HepG2 (cell line): Measurements from ENCODE around the gene SLC38A2. TPM values are rescaled to one million over a fixed set of nuclear protein-coding genes. Genes with fewer than 3 reads are reported as not detected.

Source experiments
- EP300 ChIP-seq, 3 experiments: sonication (generic) in 1 of 3; formaldehyde crosslinking in 1 of 3; IDR thresholded peaks; 2 replicates each; pipeline versions ENCODE4 v1.5.1 to v1.6.1; 2011 to 2020; ENCODE audit warnings: low read depth in 2 of 3, low read length in 2 of 3, borderline replicate concordance in 1 of 3, improper control_type of control experiment in 1 of 3, mild to moderate bottlenecking in 1 of 3, missing genetic modification reagents in 1 of 3, moderate library complexity in 1 of 3
- GPBP1L1 ChIP-seq: sonication (generic); formaldehyde crosslinking; IDR thresholded peaks from 2 replicates; pipeline ENCODE4 v1.5.0; 2020; ENCODE audit warnings: mild to moderate bottlenecking, missing genetic modification reagents
- GTF3A ChIP-seq: sonication (generic); formaldehyde crosslinking; conservative IDR thresholded peaks from 2 replicates; pipeline ENCODE4 v1.4.0; 2020; ENCODE audit warnings: mild to moderate bottlenecking, missing genetic modification reagents
- KLF16 ChIP-seq, 2 experiments: sonication (generic) in 1 of 2; formaldehyde crosslinking in 1 of 2; IDR thresholded peaks; 2 replicates each; pipeline versions ENCODE4 v1.6.1 to v1.8.0; 2016 to 2023; ENCODE audit warnings: missing genetic modification reagents in 2 of 2, missing compliant biosample characterization in 1 of 2
- MED8 ChIP-seq: sonication (generic); formaldehyde crosslinking; IDR thresholded peaks from 2 replicates; pipeline ENCODE4 v1.8.1; 2023; ENCODE audit warnings: mild to moderate bottlenecking, missing genetic modification reagents; ENCODE audit not compliant: insufficient replicate concordance
- NFYC ChIP-seq: IDR thresholded peaks from 2 replicates; pipeline ENCODE4 v1.6.1; 2016; ENCODE audit warnings: missing genetic modification reagents, missing compliant biosample characterization
- NR3C1 ChIP-seq: sonication (generic); formaldehyde crosslinking; IDR thresholded peaks from 2 replicates; pipeline ENCODE4 v1.4.0; 2020; ENCODE audit warnings: missing genetic modification reagents
- PAF1 ChIP-seq: IDR thresholded peaks from 2 replicates; pipeline ENCODE4 v1.6.1; 2016; ENCODE audit warnings: missing genetic modification reagents, missing compliant biosample characterization
- PATZ1 ChIP-seq: sonication (generic); formaldehyde crosslinking; IDR thresholded peaks from 2 replicates; pipeline ENCODE4 v1.4.0; 2020; ENCODE audit warnings: missing genetic modification reagents
- PAX8 ChIP-seq: sonication (generic); formaldehyde crosslinking; IDR thresholded peaks from 2 replicates; pipeline ENCODE4 v1.8.0; 2022; ENCODE audit warnings: mild to moderate bottlenecking, missing genetic modification reagents, borderline replicate concordance
- PHF20 ChIP-seq: sonication (generic); formaldehyde crosslinking; IDR thresholded peaks from 2 replicates; pipeline ENCODE4 v1.5.0; 2020; ENCODE audit warnings: mild to moderate bottlenecking, missing genetic modification reagents
- PHF8 ChIP-seq: sonication (generic); formaldehyde crosslinking; IDR thresholded peaks from 2 replicates; pipeline ENCODE4 v1.5.0; 2020; ENCODE audit warnings: missing genetic modification reagents
- PRMT3 ChIP-seq: sonication (generic); formaldehyde crosslinking; IDR thresholded peaks from 2 replicates; pipeline ENCODE4 v1.8.1; 2022; ENCODE audit warnings: low read depth, mild to moderate bottlenecking, moderate library complexity, missing genetic modification reagents, borderline replicate concordance
- SP5 ChIP-seq: IDR thresholded peaks from 2 replicates; pipeline ENCODE4 v1.6.1; 2016; ENCODE audit warnings: low read depth, borderline replicate concordance
- THRA ChIP-seq: sonication (generic); formaldehyde crosslinking; IDR thresholded peaks from 2 replicates; pipeline ENCODE4 v1.4.0; 2020; ENCODE audit warnings: missing genetic modification reagents, borderline replicate concordance
- XBP1 ChIP-seq: sonication (generic); formaldehyde crosslinking; IDR thresholded peaks from 2 replicates; pipeline ENCODE4 v1.5.0; 2020; ENCODE audit warnings: missing genetic modification reagents
- YY1 ChIP-seq: IDR thresholded peaks from 2 replicates; pipeline ENCODE4 v1.6.1; 2011; ENCODE audit warnings: low read length, low read depth, moderate library complexity, mild to moderate bottlenecking; ENCODE audit not compliant: insufficient read depth, insufficient replicate concordance
- ZNF264 ChIP-seq: sonication (generic); formaldehyde crosslinking; IDR thresholded peaks from 2 replicates; pipeline ENCODE4 v1.4.0; 2020; ENCODE audit warnings: missing genetic modification reagents
- ZNF274 ChIP-seq: sonication (generic); formaldehyde crosslinking; IDR thresholded peaks from 2 replicates; pipeline ENCODE4 v1.5.1; 2020; ENCODE audit warnings: mild to moderate bottlenecking, missing genetic modification reagents
- ZNF44 ChIP-seq: sonication (generic); formaldehyde crosslinking; IDR thresholded peaks from 2 replicates; pipeline ENCODE4 v1.5.1; 2020; ENCODE audit warnings: mild to moderate bottlenecking, missing genetic modification reagents
- ZNF782 ChIP-seq: sonication (generic); formaldehyde crosslinking; IDR thresholded peaks from 2 replicates; pipeline ENCODE4 v1.4.0; 2020; ENCODE audit warnings: missing genetic modification reagents, mild to moderate bottlenecking, borderline replicate concordance
- polyA plus RNA-seq, 8 experiments: library from polyadenylated mRNA; depleted of rRNA in 3 of 8; stranded (reverse) in 7 of 8; unstranded in 1 of 8; fragments of >200 nt; fragmentation: Illumina TruSeq in 4 of 8; extraction: Trizol in 4 of 8; gene quantifications; 2 replicates each; pipeline versions ENCODE4 v1.2.1 to v1.2.3, GENCODE V29; 2011 to 2016; ENCODE audit warnings: low read depth in 4 of 8, missing spikeins in 1 of 8, mixed read lengths in 1 of 8; ENCODE audit not compliant: insufficient read depth in 1 of 8
- total RNA-seq, 5 experiments: library from RNA; depleted of rRNA; stranded (reverse); fragments of >200 nt; fragmentation: Illumina TruSeq; extraction: Trizol; gene quantifications; 2 replicates each; pipeline ENCODE4 v1.2.3, GENCODE V29; 2016; ENCODE audit warnings: low read depth in 1 of 5
- TF ChIP-seq, protein P1 (sequence below): IDR thresholded peaks from 2 replicates; pipeline ENCODE4 v1.6.1; 2012; ENCODE audit warnings: inconsistent platforms

Gene SLC38A2
- total and polyA plus RNA-seq, 2 of the 13 experiments (the other 11 are each of a cell fraction or from before 2014, with no cell fraction given), result 368 to 880 TPM

GRCh38 chr12:46364777-46365580 is 7.6 kb downstream of the SLC38A2 start (continued):
- TF ChIP-seq THRA (CRISPR knock-in tag), result no peak
- TF ChIP-seq YY1, result no peak
- TF ChIP-seq NFYC (CRISPR knock-in tag), result no peak
- no peak for TF ChIP-seq NR3C1 (CRISPR knock-in tag)
- TF ChIP-seq PAF1 (CRISPR knock-in tag), result peak; percentile 99
- TF ChIP-seq PAX8, result no peak
- TF ChIP-seq PHF20 (CRISPR knock-in tag), result no peak
- no peak for TF ChIP-seq XBP1
- no peak for TF ChIP-seq PATZ1 (CRISPR knock-in tag)
- no peak for TF ChIP-seq ZNF274 (CRISPR knock-in tag)
- TF ChIP-seq ZNF782 (CRISPR knock-in tag), result no peak
- TF ChIP-seq ZNF44 (CRISPR knock-in tag), result no peak
- no peak for TF ChIP-seq GTF3A
- TF ChIP-seq EP300 (IDR thresholded peaks at IDR 0.05; ENCODE audit: low read depth in 2 of 2, low read length in 2 of 2), result 0 out of 4 replicates have a peak, but pooled peaks of 1 of the 2 experiments have one; percentile 14
- no peak for TF ChIP-seq EP300 (CRISPR knock-in tag; IDR thresholded peaks at IDR 0.05; ENCODE audit: borderline replicate concordance)
- TF ChIP-seq PRMT3 (CRISPR knock-in tag), result no peak
- no peak for TF ChIP-seq KLF16 (CRISPR knock-in tag; IDR thresholded peaks at IDR 0.05)
- TF ChIP-seq, protein P1, sequence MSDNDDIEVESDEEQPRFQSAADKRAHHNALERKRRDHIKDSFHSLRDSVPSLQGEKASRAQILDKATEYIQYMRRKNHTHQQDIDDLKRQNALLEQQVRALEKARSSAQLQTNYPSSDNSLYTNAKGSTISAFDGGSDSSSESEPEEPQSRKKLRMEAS, result no peak
- TF ChIP-seq SP5 (CRISPR knock-in tag), result no peak
- TF ChIP-seq MED8, result no peak
- 0 out of 2 replicates have a peak, but pooled peaks have one; percentile 40 for TF ChIP-seq ZNF264 (CRISPR knock-in tag)
- TF ChIP-seq GPBP1L1 (CRISPR knock-in tag), result no peak
- TF ChIP-seq PHF8 (CRISPR knock-in tag), result no peak
